Measurements from ENCODE around the gene TULP1.

TULP1 gene

GRCh38 chr6:35532126-35532525, 19.4 kb upstream of the TULP1 start:
- Histone ChIP-seq H3K4me3 (ENCODE audit: low read depth in 1 of 2, low read length in 1 of 2) (no peak overlapping the region), H3K9me3 (no peaks in the 10 kb centered on the region), H3K27ac (no peak overlapping the region), H3K4me1 (ENCODE audit: control insufficient read depth in 1 of 2, insufficient read depth in 1 of 2, low read depth in 1 of 2, low read length in 1 of 2) (no peaks in the 10 kb centered on the region), H3K36me3 (no peaks in the 10 kb centered on the region), H3K27me3 (peaks cover 15% of the 10 kb centered on the region)
- no peak for TF ChIP-seq CTCF (IDR thresholded peaks at IDR 0.05)

- Histone ChIP-seq H3K36me3 (no peaks in the 10 kb centered on the region), H3K27ac (no peak overlapping the region), H3K9me3 (no peaks in the 10 kb centered on the region), H3K4me1 (ENCODE audit: control insufficient read depth in 1 of 2, insufficient read depth in 1 of 2, low read depth in 1 of 2, low read length in 1 of 2) (peaks cover 8 to 10% of the 10 kb centered on the region in 2 experiments), H3K27me3 (peaks cover 16% of the 10 kb centered on the region), H3K4me3 (ENCODE audit: low read depth in 1 of 2, low read length in 1 of 2) (no peak overlapping the region)
- no peak for TF ChIP-seq CTCF (IDR thresholded peaks at IDR 0.05)
Observed at GRCh38 chr6:35524380-35525020, 11.8 kb upstream of the TULP1 start.

- Histone ChIP-seq H3K36me3 (no peaks in the 10 kb centered on the region), H3K4me3 (ENCODE audit: low read depth in 1 of 2, low read length in 1 of 2) (peak overlapping the region; percentile 35 to 59), H3K27me3 (peaks cover 13% of the 10 kb centered on the region), H3K9me3 (no peaks in the 10 kb centered on the region), H3K27ac (no peak overlapping the region), H3K4me1 (ENCODE audit: control insufficient read depth in 1 of 2, insufficient read depth in 1 of 2, low read depth in 1 of 2, low read length in 1 of 2) (peaks cover 8 to 10% of the 10 kb centered on the region in 2 experiments)
- peak; percentile 94 for TF ChIP-seq CTCF (IDR thresholded peaks at IDR 0.05)
Observed at GRCh38 chr6:35522660-35523658, 10.3 kb upstream of the TULP1 start.

- TF ChIP-seq CTCF (IDR thresholded peaks at IDR 0.05) = no peak
- Histone ChIP-seq H3K27me3 (peaks cover 6% of the 10 kb centered on the region), H3K4me1 (ENCODE audit: control insufficient read depth in 1 of 2, insufficient read depth in 1 of 2, low read depth in 1 of 2, low read length in 1 of 2) (peaks cover 8 to 10% of the 10 kb centered on the region in 2 experiments), H3K9me3 (no peaks in the 10 kb centered on the region), H3K4me3 (ENCODE audit: low read depth in 1 of 2, low read length in 1 of 2) (no peak overlapping the region), H3K36me3 (no peaks in the 10 kb centered on the region), H3K27ac (no peak overlapping the region)
Observed at GRCh38 chr6:35522151-35522550, 9.5 kb upstream of the TULP1 start.

GRCh38 chr6:35521235-35521634, 8.5 kb upstream of the TULP1 start:
- Histone ChIP-seq H3K4me3 (ENCODE audit: low read depth in 1 of 2, low read length in 1 of 2) (no peak overlapping the region), H3K27ac (no peak overlapping the region), H3K9me3 (no peaks in the 10 kb centered on the region), H3K36me3 (no peaks in the 10 kb centered on the region), H3K27me3 (no peaks in the 10 kb centered on the region), H3K4me1 (ENCODE audit: control insufficient read depth in 1 of 2, insufficient read depth in 1 of 2, low read depth in 1 of 2, low read length in 1 of 2) (peaks cover 8 to 10% of the 10 kb centered on the region in 2 experiments)
- TF ChIP-seq CTCF (IDR thresholded peaks at IDR 0.05) = no peak

Measured in neutrophil (primary cell).